Measurements from ENCODE around the gene ZNF185.

ZNF185 gene

GRCh38 chrX:152892499-152892898 is 5.4 kb upstream of the ZNF185 start:
- Histone ChIP-seq H3K4ac (ENCODE audit: low read depth, low read length) (no peak overlapping the region), H3K79me2 (ENCODE audit: control insufficient read depth, insufficient read depth, low read length) (no peaks in the 10 kb centered on the region), H3K4me3 (ENCODE audit: low read length) (no peak overlapping the region), H3K18ac (ENCODE audit: low read length) (no peak overlapping the region), H3K4me1 (ENCODE audit: control insufficient read depth, low read depth, low read length) (peaks cover 3% of the 10 kb centered on the region), H4K8ac (ENCODE audit: low read depth, low read length) (no peak overlapping the region), H3K4me2 (ENCODE audit: low read length) (no peak overlapping the region), H2BK15ac (replicated peaks; ENCODE audit: low read depth) (no peak overlapping the region), H3K56ac (ENCODE audit: low read length) (no peak overlapping the region), H2BK5ac (ENCODE audit: low read length) (no peak overlapping the region), H3K27me3 (ENCODE audit: insufficient read depth, low read length, poor library complexity) (no peaks in the 10 kb centered on the region), H3K27ac (ENCODE audit: low read depth, low read length) (no peak overlapping the region), H3K9ac (ENCODE audit: low read length) (no peak overlapping the region), H3K79me1 (ENCODE audit: low read length) (no peaks in the 10 kb centered on the region), H3K23ac (ENCODE audit: low read length) (no peak overlapping the region), H3K36me3 (ENCODE audit: control insufficient read depth, insufficient read depth, low read length) (no peaks in the 10 kb centered on the region), H4K5ac (ENCODE audit: low read length) (no peak overlapping the region), H2AK5ac (ENCODE audit: low read length) (no peak overlapping the region), H2BK120ac (ENCODE audit: low read depth, low read length) (no peak overlapping the region)
- no peak for DNase-seq
- WGBS (ENCODE audit: extremely low coverage, insufficient coverage, low lambda C conversion rate), result no CpG with 5 or more reads among the region's 4 CpGs

GRCh38 chrX:152892999-152893891 is 4.6 kb upstream of the ZNF185 start:
- DNase-seq, result no peak
- H3K27ac ChIP-seq (ENCODE audit: low read depth, low read length), result no peak overlapping the region

GRCh38 chrX:152893980-152894610 is 3.8 kb upstream of the ZNF185 start:
- Histone ChIP-seq H3K9ac (ENCODE audit: low read length) (no peak overlapping the region), H3K56ac (ENCODE audit: low read length) (peak overlapping the region; percentile 1), H3K79me1 (ENCODE audit: low read length) (no peaks in the 10 kb centered on the region), H3K27ac (ENCODE audit: low read depth, low read length) (no peak overlapping the region), H3K18ac (ENCODE audit: low read length) (peak overlapping the region; percentile 3), H3K4me3 (ENCODE audit: low read length) (no peak overlapping the region), H3K4me1 (ENCODE audit: control insufficient read depth, low read depth, low read length) (peaks cover 3% of the 10 kb centered on the region), H2BK5ac (ENCODE audit: low read length) (no peak overlapping the region), H3K79me2 (ENCODE audit: control insufficient read depth, insufficient read depth, low read length) (no peaks in the 10 kb centered on the region), H3K36me3 (ENCODE audit: control insufficient read depth, insufficient read depth, low read length) (no peaks in the 10 kb centered on the region), H2AK5ac (ENCODE audit: low read length) (no peak overlapping the region), H3K23ac (ENCODE audit: low read length) (no peak overlapping the region), H3K27me3 (ENCODE audit: insufficient read depth, low read length, poor library complexity) (no peaks in the 10 kb centered on the region), H2BK120ac (ENCODE audit: low read depth, low read length) (no peak overlapping the region), H4K5ac (ENCODE audit: low read length) (no peak overlapping the region), H4K8ac (ENCODE audit: low read depth, low read length) (no peak overlapping the region), H3K4ac (ENCODE audit: low read depth, low read length) (no peak overlapping the region), H2BK15ac (replicated peaks; ENCODE audit: low read depth) (no peak overlapping the region), H3K4me2 (ENCODE audit: low read length) (no peak overlapping the region)
- WGBS (ENCODE audit: extremely low coverage, insufficient coverage, low lambda C conversion rate), result no CpG with 5 or more reads among the region's 9 CpGs
- no peak for DNase-seq

More at GRCh38 chrX:152892999-152893891, 4.6 kb upstream of the ZNF185 start:
- no peaks in the 10 kb centered on the region for H3K27me3 ChIP-seq (ENCODE audit: insufficient read depth, low read length, poor library complexity)
- no peak overlapping the region for H2BK15ac ChIP-seq (replicated peaks; ENCODE audit: low read depth)
- H3K4ac ChIP-seq (ENCODE audit: low read depth, low read length), result no peak overlapping the region
- no peak overlapping the region for H4K8ac ChIP-seq (ENCODE audit: low read depth, low read length)
- WGBS (ENCODE audit: extremely low coverage, insufficient coverage, low lambda C conversion rate), result no CpG with 5 or more reads among the region's 22 CpGs
- H3K56ac ChIP-seq (ENCODE audit: low read length), result peak overlapping the region; percentile 15
- no peak overlapping the region for H3K23ac ChIP-seq (ENCODE audit: low read length)
- H3K79me1 ChIP-seq (ENCODE audit: low read length), result no peaks in the 10 kb centered on the region
- H3K36me3 ChIP-seq (ENCODE audit: control insufficient read depth, insufficient read depth, low read length), result no peaks in the 10 kb centered on the region
- no peak overlapping the region for H3K4me2 ChIP-seq (ENCODE audit: low read length)
- H3K79me2 ChIP-seq (ENCODE audit: control insufficient read depth, insufficient read depth, low read length), result no peaks in the 10 kb centered on the region
- H3K4me1 ChIP-seq (ENCODE audit: control insufficient read depth, low read depth, low read length), result peaks cover 3% of the 10 kb centered on the region
- no peak overlapping the region for H2AK5ac ChIP-seq (ENCODE audit: low read length)
- peak overlapping the region; percentile 3 for H3K18ac ChIP-seq (ENCODE audit: low read length)
- no peak overlapping the region for H3K4me3 ChIP-seq (ENCODE audit: low read length)
- H2BK5ac ChIP-seq (ENCODE audit: low read length), result no peak overlapping the region
- H3K9ac ChIP-seq (ENCODE audit: low read length), result no peak overlapping the region
- H2BK120ac ChIP-seq (ENCODE audit: low read depth, low read length), result no peak overlapping the region
- H4K5ac ChIP-seq (ENCODE audit: low read length), result no peak overlapping the region

GRCh38 chrX:152895121-152895520 is 2.7 kb upstream of the ZNF185 start:
- Histone ChIP-seq H4K5ac (ENCODE audit: low read length) (no peak overlapping the region), H2BK120ac (ENCODE audit: low read depth, low read length) (no peak overlapping the region), H3K56ac (ENCODE audit: low read length) (no peak overlapping the region), H4K8ac (ENCODE audit: low read depth, low read length) (no peak overlapping the region), H3K18ac (ENCODE audit: low read length) (no peak overlapping the region), H3K36me3 (ENCODE audit: control insufficient read depth, insufficient read depth, low read length) (no peaks in the 10 kb centered on the region), H3K27ac (ENCODE audit: low read depth, low read length) (no peak overlapping the region), H3K23ac (ENCODE audit: low read length) (no peak overlapping the region), H3K79me2 (ENCODE audit: control insufficient read depth, insufficient read depth, low read length) (no peaks in the 10 kb centered on the region), H3K27me3 (ENCODE audit: insufficient read depth, low read length, poor library complexity) (no peaks in the 10 kb centered on the region), H2BK15ac (replicated peaks; ENCODE audit: low read depth) (no peak overlapping the region), H2BK5ac (ENCODE audit: low read length) (no peak overlapping the region), H2AK5ac (ENCODE audit: low read length) (no peak overlapping the region), H3K4me1 (ENCODE audit: control insufficient read depth, low read depth, low read length) (peaks cover 3% of the 10 kb centered on the region), H3K9ac (ENCODE audit: low read length) (no peak overlapping the region), H3K4me2 (ENCODE audit: low read length) (no peak overlapping the region), H3K79me1 (ENCODE audit: low read length) (no peaks in the 10 kb centered on the region), H3K4ac (ENCODE audit: low read depth, low read length) (no peak overlapping the region), H3K4me3 (ENCODE audit: low read length) (no peak overlapping the region)
- no peak for DNase-seq
- WGBS (ENCODE audit: extremely low coverage, insufficient coverage, low lambda C conversion rate), result no CpG with 5 or more reads among the region's 3 CpGs

GRCh38 chrX:152895724-152896420 is 2.0 kb upstream of the ZNF185 start:
- Histone ChIP-seq H2AK5ac (ENCODE audit: low read length) (no peak overlapping the region), H4K5ac (ENCODE audit: low read length) (no peak overlapping the region), H3K4me2 (ENCODE audit: low read length) (no peak overlapping the region), H2BK15ac (replicated peaks; ENCODE audit: low read depth) (no peak overlapping the region), H3K4me1 (ENCODE audit: control insufficient read depth, low read depth, low read length) (peaks cover 3% of the 10 kb centered on the region), H2BK120ac (ENCODE audit: low read depth, low read length) (no peak overlapping the region), H3K18ac (ENCODE audit: low read length) (no peak overlapping the region), H3K4me3 (ENCODE audit: low read length) (no peak overlapping the region), H2BK5ac (ENCODE audit: low read length) (no peak overlapping the region), H3K9ac (ENCODE audit: low read length) (no peak overlapping the region), H3K79me2 (ENCODE audit: control insufficient read depth, insufficient read depth, low read length) (no peaks in the 10 kb centered on the region), H3K79me1 (ENCODE audit: low read length) (no peaks in the 10 kb centered on the region), H3K27me3 (ENCODE audit: insufficient read depth, low read length, poor library complexity) (no peaks in the 10 kb centered on the region), H3K23ac (ENCODE audit: low read length) (no peak overlapping the region), H3K56ac (ENCODE audit: low read length) (peak overlapping the region; percentile 25), H3K27ac (ENCODE audit: low read depth, low read length) (no peak overlapping the region), H3K4ac (ENCODE audit: low read depth, low read length) (no peak overlapping the region), H3K36me3 (ENCODE audit: control insufficient read depth, insufficient read depth, low read length) (no peaks in the 10 kb centered on the region), H4K8ac (ENCODE audit: low read depth, low read length) (no peak overlapping the region)
- no CpG with 5 or more reads among the region's 8 CpGs for WGBS (ENCODE audit: extremely low coverage, insufficient coverage, low lambda C conversion rate)
- DNase-seq, result no peak

All from mesendoderm (in vitro differentiated cells).